ENCODE data around the gene GYG1.

GYG1 gene

GRCh38 chr3:148991219-148992026 is at the start of gene GYG1:
Gene GYG1 (plus strand): TSS chr3:148991540. CDS start chr3:148991641, 101 bp downstream.
- peak; percentile 51 for TF ChIP-seq CTCF (conservative IDR thresholded peaks at IDR 0.05)
- TF ChIP-seq ZFX (IDR thresholded peaks at IDR 0.05) = peak; percentile 90
- peak within 1 kb of the TSS; percentile 94 for H3K27ac ChIP-seq

GRCh38 chr3:148943506-148944205 is 47.7 kb upstream of the GYG1 start:
- no peak overlapping the region for H3K27ac ChIP-seq
- TF ChIP-seq ZFX (IDR thresholded peaks at IDR 0.05) (no peak), CTCF (conservative IDR thresholded peaks at IDR 0.05) (peak; percentile 95)

- no peak for TF ChIP-seq ZFX (IDR thresholded peaks at IDR 0.05)
- TF ChIP-seq CTCF (conservative IDR thresholded peaks at IDR 0.05) = no peak
- no peak overlapping the region for H3K27ac ChIP-seq
Observed at GRCh38 chr3:148945116-148945515, 46.2 kb upstream of the GYG1 start.

GRCh38 chr3:148948913-148949657 is 42.3 kb upstream of the GYG1 start:
- TF ChIP-seq ZFX (IDR thresholded peaks at IDR 0.05) (no peak), CTCF (conservative IDR thresholded peaks at IDR 0.05) (no peak)
- H3K27ac ChIP-seq = no peak overlapping the region

GRCh38 chr3:148950806-148951205 is 40.5 kb upstream of the GYG1 start:
- peak overlapping the region; percentile 48; the same call in 1 of the 2 replicates for H3K27ac ChIP-seq
- TF ChIP-seq CTCF (conservative IDR thresholded peaks at IDR 0.05) (peak; percentile 56), ZFX (IDR thresholded peaks at IDR 0.05) (no peak)

GRCh38 chr3:148951599-148952361 is 39.6 kb upstream of the GYG1 start:
- TF ChIP-seq ZFX (IDR thresholded peaks at IDR 0.05) (no peak), CTCF (conservative IDR thresholded peaks at IDR 0.05) (no peak)
- no peak overlapping the region for H3K27ac ChIP-seq

All from C4-2B (cell line).